HepG2 (cell line): ENCODE data around the gene UBE2B.

Experiments
- ELF1 ChIP-seq: sonication (generic); formaldehyde crosslinking; IDR thresholded peaks from 2 replicates; pipeline ENCODE4 v1.4.0; 2020; ENCODE audit warnings: missing genetic modification reagents
- EP300 ChIP-seq, 3 experiments: sonication (generic) in 1 of 3; formaldehyde crosslinking in 1 of 3; IDR thresholded peaks; 2 replicates each; pipeline versions ENCODE4 v1.5.1 to v1.6.1; 2011 to 2020; ENCODE audit warnings: low read depth in 2 of 3, low read length in 2 of 3, borderline replicate concordance in 1 of 3, improper control_type of control experiment in 1 of 3, mild to moderate bottlenecking in 1 of 3, missing genetic modification reagents in 1 of 3, moderate library complexity in 1 of 3
- KDM4B ChIP-seq: sonication (generic); formaldehyde crosslinking; IDR thresholded peaks from 2 replicates; pipeline ENCODE4 v1.4.0; 2020; ENCODE audit warnings: missing genetic modification reagents
- NFATC3 ChIP-seq: sonication (generic); formaldehyde crosslinking; IDR thresholded peaks from 2 replicates; pipeline ENCODE4 v1.5.1; 2020; ENCODE audit warnings: mild to moderate bottlenecking, missing genetic modification reagents
- PRDM10 ChIP-seq: sonication (generic); formaldehyde crosslinking; IDR thresholded peaks from 2 replicates; pipeline ENCODE4 v1.4.0; 2020; ENCODE audit warnings: low read depth, missing genetic modification reagents
- SRF ChIP-seq: IDR thresholded peaks from 2 replicates; pipeline ENCODE4 v1.6.1; 2011; ENCODE audit warnings: mild to moderate bottlenecking, low read depth, low read length, moderate library complexity
- UBTF ChIP-seq: sonication (generic); formaldehyde crosslinking; IDR thresholded peaks from 2 replicates; pipeline ENCODE4 v1.4.0; 2020; ENCODE audit warnings: mild to moderate bottlenecking, missing genetic modification reagents
- YY1 ChIP-seq: IDR thresholded peaks from 2 replicates; pipeline ENCODE4 v1.6.1; 2011; ENCODE audit warnings: low read length, low read depth, moderate library complexity, mild to moderate bottlenecking; ENCODE audit not compliant: insufficient read depth, insufficient replicate concordance
- ZNF556 ChIP-seq: sonication (generic); formaldehyde crosslinking; IDR thresholded peaks from 2 replicates; pipeline ENCODE4 v1.4.0; 2020; ENCODE audit warnings: mild to moderate bottlenecking, missing genetic modification reagents, borderline replicate concordance
- ZUFSP ChIP-seq: sonication (generic); formaldehyde crosslinking; IDR thresholded peaks from 2 replicates; pipeline ENCODE4 v1.9.0; 2021; ENCODE audit warnings: missing genetic modification reagents, mild to moderate bottlenecking, borderline replicate concordance

- no peak for TF ChIP-seq UBTF (CRISPR knock-in tag)
- TF ChIP-seq SRF: no peak
- TF ChIP-seq ZNF556 (CRISPR knock-in tag): no peak
- TF ChIP-seq PRDM10: no peak
- no peak for TF ChIP-seq KDM4B
- no peak for TF ChIP-seq ZUFSP (CRISPR knock-in tag)
- TF ChIP-seq NFATC3: no peak
- no peak for TF ChIP-seq YY1
- no peak for TF ChIP-seq ELF1 (CRISPR knock-in tag)
- no peak for TF ChIP-seq EP300 (IDR thresholded peaks at IDR 0.05; ENCODE audit: low read depth in 2 of 2, low read length in 2 of 2)
- TF ChIP-seq EP300 (CRISPR knock-in tag; IDR thresholded peaks at IDR 0.05; ENCODE audit: borderline replicate concordance): no peak
Observed at GRCh38 chr5:134411228-134411545, 39.8 kb downstream of the UBE2B start.
